ENCODE data around the gene NPIPA1. TPM values are rescaled to one million over a fixed set of nuclear protein-coding genes. Genes with fewer than 3 reads are reported as not detected.
"Not testable (repeated sequence)": the region's sequence is repeated elsewhere in the genome, so short reads cannot be mapped to it uniquely, and the experiment has no call there.

NPIPA1 gene
- total and polyA plus RNA-seq, 7 experiments from 2014 or later = 1.6 to 181 (median 115) TPM

DNA sequence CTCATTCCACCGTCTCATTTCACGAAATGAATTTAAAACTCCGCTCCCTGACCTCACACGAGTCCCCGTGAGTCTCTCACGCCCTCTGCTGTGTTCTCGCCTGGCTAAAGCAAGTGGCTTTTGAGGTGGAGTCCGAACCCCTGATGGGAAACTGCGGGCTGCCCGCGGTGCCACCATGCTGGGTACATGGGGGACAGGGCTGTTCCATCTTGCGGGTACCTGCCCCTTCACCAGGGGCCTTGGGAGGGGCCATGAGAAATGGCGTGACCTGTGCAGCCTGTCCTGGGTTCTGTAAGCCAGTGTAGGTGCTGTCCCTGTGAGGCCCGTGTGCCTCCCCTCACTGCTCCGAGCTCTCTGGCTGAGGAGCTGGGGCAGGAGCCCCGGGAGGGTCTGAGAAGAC lies 14.3 kb upstream of the NPIPA1 start:
- DNase-seq; H3K27me3 Mint-ChIP-seq; H3K27ac ChIP-seq (ENCODE audit: low read depth, low read length); CTCF ChIA-PET; H3K27me3 ChIP-seq (ENCODE audit: control insufficient read depth in 2 of 2, insufficient read depth in 2 of 2, low read length in 2 of 2); POLR2A ChIA-PET; H3K27ac Mint-ChIP-seq; H3K9me3 ChIP-seq (ENCODE audit: control insufficient read depth in 2 of 3, low read length in 3 of 3); H3K4me3 ChIP-seq (ENCODE audit: low read length); ATAC-seq; H3K36me3 ChIP-seq (ENCODE audit: control insufficient read depth in 2 of 3, insufficient read depth in 3 of 3, low read length in 3 of 3); H3K4me3 Mint-ChIP-seq; H3K9me3 Mint-ChIP-seq; H3K36me3 Mint-ChIP-seq; H3K4me1 ChIP-seq (ENCODE audit: control insufficient read depth in 2 of 2, insufficient read depth in 2 of 2, low read length in 2 of 2); intact Hi-C loops (cut with micrococcal nuclease); H3K4me1 Mint-ChIP-seq: not testable (repeated sequence)

DNA sequence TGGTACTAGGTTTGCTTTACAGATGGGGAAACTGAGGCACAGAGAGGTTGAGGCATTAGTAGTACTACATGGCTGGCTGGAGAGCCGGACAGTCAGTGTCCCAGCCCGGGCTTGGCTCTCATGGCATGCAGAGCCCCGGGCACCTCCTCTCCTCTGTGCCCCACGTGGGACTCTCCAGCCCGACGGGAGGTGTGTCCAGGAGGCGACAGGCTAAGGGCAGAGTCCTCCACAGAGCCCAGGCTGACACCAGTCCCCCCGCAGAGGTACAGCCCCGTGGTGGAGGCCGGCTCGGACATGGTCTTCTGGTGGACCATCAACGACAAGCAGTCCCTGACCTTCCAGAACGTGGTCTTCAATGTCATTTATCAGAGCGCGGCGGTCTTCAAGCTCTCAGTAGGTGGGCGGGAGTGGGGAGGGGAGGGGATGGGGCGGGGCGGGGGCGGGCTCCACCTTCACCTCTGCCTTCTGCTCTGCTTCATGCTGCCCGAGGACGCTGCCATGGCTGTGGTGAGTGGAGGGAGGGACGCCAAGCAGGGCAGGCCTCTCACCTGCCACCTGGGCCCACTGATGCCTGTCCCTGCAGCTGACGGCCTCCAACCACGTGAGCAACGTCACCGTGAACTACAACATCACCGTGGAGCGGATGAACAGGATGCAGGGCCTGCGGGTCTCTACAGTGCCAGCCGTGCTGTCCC lies 13.7 kb upstream of the NPIPA1 start:
- H3K4me1 ChIP-seq (ENCODE audit: control insufficient read depth in 2 of 2, insufficient read depth in 2 of 2, low read length in 2 of 2); H3K9me3 ChIP-seq (ENCODE audit: control insufficient read depth in 2 of 3, low read length in 3 of 3); H3K9me3 Mint-ChIP-seq; H3K4me3 ChIP-seq (ENCODE audit: low read length); POLR2A ChIA-PET; CTCF ChIA-PET; intact Hi-C loops (cut with micrococcal nuclease); DNase-seq; H3K36me3 Mint-ChIP-seq; H3K4me1 Mint-ChIP-seq; ATAC-seq; H3K27me3 Mint-ChIP-seq; H3K27ac Mint-ChIP-seq; H3K4me3 Mint-ChIP-seq; H3K27ac ChIP-seq (ENCODE audit: low read depth, low read length); H3K27me3 ChIP-seq (ENCODE audit: control insufficient read depth in 2 of 2, insufficient read depth in 2 of 2, low read length in 2 of 2); H3K36me3 ChIP-seq (ENCODE audit: control insufficient read depth in 2 of 3, insufficient read depth in 3 of 3, low read length in 3 of 3): not testable (repeated sequence)

DNA sequence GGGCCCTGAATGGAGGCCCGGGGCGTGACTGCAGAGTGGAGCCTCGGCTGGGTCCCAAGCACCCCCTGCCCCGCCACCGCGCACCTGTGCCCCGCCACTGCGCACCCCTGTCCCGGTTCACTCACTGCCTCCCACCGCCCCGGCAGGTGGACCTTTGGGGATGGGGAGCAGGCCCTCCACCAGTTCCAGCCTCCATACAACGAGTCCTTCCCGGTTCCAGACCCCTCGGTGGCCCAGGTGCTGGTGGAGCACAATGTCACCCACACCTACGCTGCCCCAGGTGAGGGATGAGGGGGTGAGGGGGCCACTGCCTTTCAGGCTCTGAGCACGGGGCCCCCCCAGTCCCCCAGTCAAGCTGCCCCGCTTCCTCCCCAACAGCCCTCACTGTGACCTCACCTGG lies 12.9 kb upstream of the NPIPA1 start:
- H3K4me3 Mint-ChIP-seq; H3K27me3 ChIP-seq (ENCODE audit: control insufficient read depth in 2 of 2, insufficient read depth in 2 of 2, low read length in 2 of 2); intact Hi-C loops (cut with micrococcal nuclease); H3K4me1 Mint-ChIP-seq; H3K36me3 Mint-ChIP-seq; CTCF ChIA-PET; H3K4me3 ChIP-seq (ENCODE audit: low read length); POLR2A ChIA-PET; H3K9me3 Mint-ChIP-seq; DNase-seq; H3K4me1 ChIP-seq (ENCODE audit: control insufficient read depth in 2 of 2, insufficient read depth in 2 of 2, low read length in 2 of 2); H3K27ac Mint-ChIP-seq; H3K36me3 ChIP-seq (ENCODE audit: control insufficient read depth in 2 of 3, insufficient read depth in 3 of 3, low read length in 3 of 3); H3K27me3 Mint-ChIP-seq; H3K27ac ChIP-seq (ENCODE audit: low read depth, low read length); ATAC-seq; H3K9me3 ChIP-seq (ENCODE audit: control insufficient read depth in 2 of 3, low read length in 3 of 3): not testable (repeated sequence)

DNA sequence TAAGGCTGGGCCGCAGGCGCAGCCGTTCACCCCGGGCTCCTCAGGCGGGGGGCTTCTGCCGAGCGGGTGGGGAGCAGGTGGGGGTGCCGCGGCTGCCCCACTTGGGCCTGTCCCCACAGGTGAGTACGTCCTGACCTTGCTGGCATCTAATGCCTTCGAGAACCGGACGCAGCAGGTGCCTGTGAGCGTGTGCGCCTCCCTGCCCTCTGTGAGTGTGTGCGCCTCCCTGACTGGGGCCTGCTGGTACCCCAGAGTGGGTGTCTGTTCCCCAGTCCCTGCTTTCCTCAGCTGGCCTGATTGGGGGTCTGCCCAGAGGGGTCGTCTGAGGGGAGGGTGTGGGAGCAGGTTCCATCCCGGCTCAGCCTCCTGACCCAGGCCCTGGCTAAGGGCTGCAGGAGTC lies 12.3 kb upstream of the NPIPA1 start:
- H3K27ac Mint-ChIP-seq; H3K9me3 Mint-ChIP-seq; intact Hi-C loops (cut with micrococcal nuclease); H3K4me1 ChIP-seq (ENCODE audit: control insufficient read depth in 2 of 2, insufficient read depth in 2 of 2, low read length in 2 of 2); H3K36me3 Mint-ChIP-seq; H3K27ac ChIP-seq (ENCODE audit: low read depth, low read length); H3K36me3 ChIP-seq (ENCODE audit: control insufficient read depth in 2 of 3, insufficient read depth in 3 of 3, low read length in 3 of 3); H3K4me1 Mint-ChIP-seq; H3K27me3 Mint-ChIP-seq; CTCF ChIA-PET; DNase-seq; H3K9me3 ChIP-seq (ENCODE audit: control insufficient read depth in 2 of 3, low read length in 3 of 3); H3K4me3 Mint-ChIP-seq; H3K27me3 ChIP-seq (ENCODE audit: control insufficient read depth in 2 of 2, insufficient read depth in 2 of 2, low read length in 2 of 2); H3K4me3 ChIP-seq (ENCODE audit: low read length); POLR2A ChIA-PET; ATAC-seq: not testable (repeated sequence)

DNA sequence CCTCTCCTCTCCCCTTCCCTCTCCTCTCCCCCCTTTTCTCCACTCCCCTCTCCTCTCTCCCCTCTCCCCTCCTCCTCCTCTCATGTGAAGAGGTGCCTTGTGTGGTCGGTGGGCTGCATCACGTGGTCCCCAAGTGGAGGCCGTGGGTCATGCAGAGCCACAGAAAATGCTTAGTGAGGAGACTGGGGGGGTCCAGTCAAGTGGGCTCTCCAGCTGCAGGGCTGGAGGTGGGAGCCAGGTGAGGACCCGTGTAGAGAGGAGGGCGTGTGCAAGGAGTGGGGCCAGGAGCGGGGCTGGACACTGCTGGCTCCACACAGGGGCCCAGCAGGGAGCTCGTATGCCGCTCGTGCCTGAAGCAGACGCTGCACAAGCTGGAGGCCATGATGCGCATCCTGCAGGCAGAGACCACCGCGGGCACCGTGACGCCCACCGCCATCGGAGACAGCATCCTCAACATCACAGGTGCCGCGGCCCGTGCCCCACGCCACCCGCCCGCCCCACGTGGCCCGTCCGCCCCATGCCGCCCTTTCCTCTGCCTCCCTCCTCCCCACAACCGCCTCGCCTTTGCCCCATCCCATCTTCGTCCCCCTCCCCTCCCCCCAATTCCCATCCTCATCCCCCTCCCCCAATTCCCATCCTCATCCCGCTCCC lies 9.1 kb upstream of the NPIPA1 start:
- H3K4me1 ChIP-seq (ENCODE audit: control insufficient read depth in 2 of 2, insufficient read depth in 2 of 2, low read length in 2 of 2); H3K4me3 ChIP-seq (ENCODE audit: low read length); H3K27me3 ChIP-seq (ENCODE audit: control insufficient read depth in 2 of 2, insufficient read depth in 2 of 2, low read length in 2 of 2); H3K9me3 ChIP-seq (ENCODE audit: control insufficient read depth in 2 of 3, low read length in 3 of 3); CTCF ChIA-PET; H3K27ac ChIP-seq (ENCODE audit: low read depth, low read length); H3K27me3 Mint-ChIP-seq; intact Hi-C loops (cut with micrococcal nuclease); H3K4me1 Mint-ChIP-seq; H3K36me3 ChIP-seq (ENCODE audit: control insufficient read depth in 2 of 3, insufficient read depth in 3 of 3, low read length in 3 of 3); H3K9me3 Mint-ChIP-seq; H3K4me3 Mint-ChIP-seq; H3K36me3 Mint-ChIP-seq; POLR2A ChIA-PET: not testable (repeated sequence)
- peak in 1 of 9 donors; percentile 8 for DNase-seq
- ATAC-seq = peak; percentile 31
- H3K27ac Mint-ChIP-seq = peak overlapping the region in 6 of 9 donors; percentile 38 to 86 (median 58)

DNA sequence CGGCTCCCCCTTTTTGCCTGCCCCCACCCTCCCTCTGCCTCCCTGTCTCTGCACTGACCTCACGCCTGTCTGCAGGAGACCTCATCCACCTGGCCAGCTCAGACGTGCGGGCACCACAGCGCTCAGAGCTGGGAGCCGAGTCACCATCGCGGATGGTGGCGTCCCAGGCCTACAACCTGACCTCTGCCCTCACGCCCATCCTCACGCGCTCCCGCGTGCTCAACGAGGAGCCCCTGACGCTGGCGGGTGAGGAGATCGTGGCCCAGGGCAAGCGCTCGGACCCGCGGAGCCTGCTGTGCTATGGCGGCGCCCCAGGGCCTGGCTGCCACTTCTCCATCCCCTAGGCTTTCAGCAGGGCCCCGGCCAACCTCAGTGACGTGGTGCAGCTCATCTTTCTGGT lies 8.1 kb upstream of the NPIPA1 start:
- H3K27ac Mint-ChIP-seq; H3K27ac ChIP-seq (ENCODE audit: low read depth, low read length); H3K27me3 ChIP-seq (ENCODE audit: control insufficient read depth in 2 of 2, insufficient read depth in 2 of 2, low read length in 2 of 2); H3K4me1 Mint-ChIP-seq; H3K4me1 ChIP-seq (ENCODE audit: control insufficient read depth in 2 of 2, insufficient read depth in 2 of 2, low read length in 2 of 2); H3K36me3 Mint-ChIP-seq; ATAC-seq; DNase-seq; intact Hi-C loops (cut with micrococcal nuclease); POLR2A ChIA-PET; H3K27me3 Mint-ChIP-seq; H3K9me3 ChIP-seq (ENCODE audit: control insufficient read depth in 2 of 3, low read length in 3 of 3); CTCF ChIA-PET; H3K9me3 Mint-ChIP-seq; H3K4me3 ChIP-seq (ENCODE audit: low read length); H3K4me3 Mint-ChIP-seq; H3K36me3 ChIP-seq (ENCODE audit: control insufficient read depth in 2 of 3, insufficient read depth in 3 of 3, low read length in 3 of 3): not testable (repeated sequence)

DNA sequence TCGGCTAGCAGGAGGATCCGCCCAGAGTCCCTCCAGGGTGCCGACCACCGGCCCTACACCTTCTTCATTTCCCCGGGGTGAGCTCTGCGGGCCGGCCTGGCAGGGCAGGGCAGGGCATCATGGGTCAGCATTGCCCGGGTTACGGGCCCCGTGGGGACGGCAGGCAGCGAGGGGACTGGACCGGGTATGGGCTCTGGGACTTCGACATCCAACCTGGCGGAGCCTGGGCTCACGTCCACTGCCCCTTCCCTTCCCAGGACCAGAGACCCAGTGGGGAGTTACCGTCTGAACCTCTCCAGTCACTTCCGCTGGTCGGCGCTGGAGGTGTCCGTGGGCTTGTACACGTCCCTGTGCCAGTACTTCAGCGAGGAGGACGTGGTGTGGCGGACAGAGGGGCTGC lies 7.0 kb upstream of the NPIPA1 start:
- intact Hi-C loops (cut with micrococcal nuclease); H3K36me3 Mint-ChIP-seq; H3K27ac ChIP-seq (ENCODE audit: low read depth, low read length); H3K4me3 ChIP-seq (ENCODE audit: low read length); H3K27ac Mint-ChIP-seq; POLR2A ChIA-PET; H3K4me1 Mint-ChIP-seq; H3K4me3 Mint-ChIP-seq; H3K4me1 ChIP-seq (ENCODE audit: control insufficient read depth in 2 of 2, insufficient read depth in 2 of 2, low read length in 2 of 2); H3K36me3 ChIP-seq (ENCODE audit: control insufficient read depth in 2 of 3, insufficient read depth in 3 of 3, low read length in 3 of 3); DNase-seq; ATAC-seq; H3K27me3 Mint-ChIP-seq; H3K9me3 ChIP-seq (ENCODE audit: control insufficient read depth in 2 of 3, low read length in 3 of 3); H3K27me3 ChIP-seq (ENCODE audit: control insufficient read depth in 2 of 2, insufficient read depth in 2 of 2, low read length in 2 of 2); CTCF ChIA-PET; H3K9me3 Mint-ChIP-seq: not testable (repeated sequence)
